NCI-H1092 (cell line): ENCODE results near the gene TNNI3K.
"Not testable (repeated sequence)": the region's sequence is repeated elsewhere in the genome, so short reads cannot be mapped to it uniquely, and the experiment has no call there.

Experiments used
- DNase-seq: peaks from one replicate; lab custom pipeline; 2025; lab: John Stamatoyannopoulos, UW

The TNNI3K gene, protein sequence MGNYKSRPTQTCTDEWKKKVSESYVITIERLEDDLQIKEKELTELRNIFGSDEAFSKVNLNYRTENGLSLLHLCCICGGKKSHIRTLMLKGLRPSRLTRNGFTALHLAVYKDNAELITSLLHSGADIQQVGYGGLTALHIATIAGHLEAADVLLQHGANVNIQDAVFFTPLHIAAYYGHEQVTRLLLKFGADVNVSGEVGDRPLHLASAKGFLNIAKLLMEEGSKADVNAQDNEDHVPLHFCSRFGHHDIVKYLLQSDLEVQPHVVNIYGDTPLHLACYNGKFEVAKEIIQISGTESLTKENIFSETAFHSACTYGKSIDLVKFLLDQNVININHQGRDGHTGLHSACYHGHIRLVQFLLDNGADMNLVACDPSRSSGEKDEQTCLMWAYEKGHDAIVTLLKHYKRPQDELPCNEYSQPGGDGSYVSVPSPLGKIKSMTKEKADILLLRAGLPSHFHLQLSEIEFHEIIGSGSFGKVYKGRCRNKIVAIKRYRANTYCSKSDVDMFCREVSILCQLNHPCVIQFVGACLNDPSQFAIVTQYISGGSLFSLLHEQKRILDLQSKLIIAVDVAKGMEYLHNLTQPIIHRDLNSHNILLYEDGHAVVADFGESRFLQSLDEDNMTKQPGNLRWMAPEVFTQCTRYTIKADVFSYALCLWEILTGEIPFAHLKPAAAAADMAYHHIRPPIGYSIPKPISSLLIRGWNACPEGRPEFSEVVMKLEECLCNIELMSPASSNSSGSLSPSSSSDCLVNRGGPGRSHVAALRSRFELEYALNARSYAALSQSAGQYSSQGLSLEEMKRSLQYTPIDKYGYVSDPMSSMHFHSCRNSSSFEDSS

DNA sequence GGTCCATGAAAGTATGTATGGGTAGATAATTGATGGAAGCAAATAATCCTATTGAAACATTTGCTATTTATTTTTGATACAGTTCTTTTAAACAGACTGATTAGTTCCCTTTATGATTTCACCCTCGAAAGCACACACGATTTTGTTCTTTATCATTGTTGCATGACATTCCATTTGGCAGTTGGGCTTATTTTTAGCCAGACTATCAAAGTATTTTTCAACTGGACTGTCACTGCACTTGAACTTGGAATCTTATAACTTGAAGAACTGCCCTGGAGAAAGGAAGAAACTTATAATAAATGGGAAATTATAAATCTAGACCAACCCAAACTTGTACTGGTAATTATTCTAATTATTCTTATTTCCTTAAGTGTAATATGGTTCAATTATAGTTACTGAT is at the start of gene TNNI3K:
Gene TNNI3K, plus strand, starts transcription at position 235 of the 400 bp plus-strand sequence. Its CDS starts 65 bp downstream, at position 300.
- no peak for DNase-seq

DNA sequence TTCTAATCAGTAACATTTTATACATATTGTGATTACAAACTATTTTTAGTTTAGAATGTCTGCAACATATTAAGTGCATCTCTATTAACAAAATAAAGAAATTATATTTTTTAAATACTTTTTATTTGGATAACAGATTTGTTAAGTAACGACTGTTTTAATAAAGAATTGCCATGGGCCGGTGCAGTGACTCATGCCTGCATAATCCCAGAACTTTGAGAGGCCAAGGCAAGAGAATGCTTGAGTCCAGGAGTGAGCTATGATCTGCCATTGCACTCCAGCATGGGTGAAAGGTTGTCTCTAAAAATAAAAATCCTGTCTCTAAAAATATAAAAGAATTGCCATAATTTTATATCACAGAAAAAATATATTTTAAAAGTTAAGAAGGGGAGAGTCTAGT is 41.3 kb upstream of the TNNI3K start:
- no peak for DNase-seq

DNA sequence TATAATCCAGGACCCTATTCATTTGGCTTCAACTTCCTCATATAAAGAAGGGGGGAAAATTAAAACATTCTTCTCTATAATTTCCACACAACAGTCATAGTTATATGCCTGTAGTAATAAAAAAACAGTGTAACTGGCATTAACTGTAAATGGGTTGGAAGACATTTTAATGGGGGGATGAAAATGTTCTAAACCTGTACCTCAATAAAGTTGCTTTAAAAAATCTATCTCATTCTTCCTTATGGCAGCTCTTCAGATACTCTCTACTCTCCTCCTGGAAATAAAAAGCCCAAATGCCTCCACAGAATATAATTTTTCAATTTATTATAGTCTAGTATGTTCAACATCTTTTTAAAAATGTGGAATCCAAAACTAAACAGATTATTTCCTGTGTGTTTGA is 39.8 kb upstream of the TNNI3K start:
- no peak for DNase-seq

DNA sequence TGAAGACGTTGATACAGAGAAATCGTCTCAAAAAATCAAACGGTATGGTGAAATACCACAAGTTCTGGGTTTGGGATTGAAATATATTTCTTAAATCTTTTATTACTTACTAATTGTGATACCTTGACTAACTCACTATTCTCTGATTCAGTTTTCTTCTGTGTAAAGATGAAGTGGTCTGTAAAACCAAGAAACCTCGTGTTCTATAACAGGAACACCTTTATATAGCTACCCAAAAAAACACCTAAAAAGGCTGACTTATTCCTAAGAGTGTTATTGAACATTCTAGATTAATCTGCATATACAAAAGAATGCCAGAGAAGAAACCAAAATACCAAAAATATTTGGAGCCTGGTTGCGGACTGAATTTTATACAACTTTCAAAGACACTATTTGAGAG is 37.9 kb upstream of the TNNI3K start:
- no peak for DNase-seq

DNA sequence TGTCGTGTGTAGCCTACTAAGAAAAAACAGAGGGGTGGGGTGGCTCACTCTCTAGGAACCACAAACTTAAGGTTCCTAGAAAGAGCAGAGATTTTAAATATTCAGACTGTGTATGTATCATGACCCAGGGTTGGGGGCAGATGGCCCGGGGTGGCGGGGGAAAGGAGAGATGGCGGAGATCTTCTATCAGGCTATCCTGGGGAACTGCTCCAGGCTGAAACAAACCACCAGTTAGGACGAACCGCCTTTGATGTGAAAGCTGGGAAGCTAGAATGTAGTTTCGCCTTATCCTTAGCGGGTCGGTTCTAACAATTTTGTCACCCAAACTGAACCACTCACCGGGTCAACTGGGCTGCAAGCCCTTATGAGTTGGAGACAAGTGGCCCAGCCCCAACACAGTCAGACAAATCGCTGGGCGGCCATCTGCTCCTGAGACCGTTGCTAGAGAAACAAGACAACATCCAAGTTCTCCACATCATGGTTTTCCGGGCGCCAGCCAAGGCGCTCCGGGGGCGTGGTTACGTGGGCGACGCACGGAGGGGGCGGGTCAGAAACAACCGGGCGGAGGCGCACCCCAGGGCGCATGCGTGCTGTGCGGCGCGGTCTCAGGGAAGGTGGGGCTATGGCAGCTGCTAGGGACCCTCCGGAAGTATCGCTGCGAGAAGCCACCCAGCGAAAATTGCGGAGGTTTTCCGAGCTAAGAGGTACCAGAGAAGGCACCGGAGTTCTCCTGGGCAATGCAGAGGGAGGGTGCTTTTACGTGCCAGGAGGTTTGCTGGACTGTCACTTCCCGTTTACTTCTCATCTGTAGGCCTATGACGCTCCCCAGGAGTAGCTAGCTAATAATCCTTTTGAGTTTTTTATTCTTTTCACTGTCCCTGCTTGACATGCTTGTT is 37.3 kb upstream of the TNNI3K start, which contains the start of the genes FPGT and LRRIQ3:
Gene FPGT, plus strand, starts transcription at position 586 of the 896 bp plus-strand sequence. Its CDS starts 37 bp downstream, at position 623.
Gene LRRIQ3, minus strand, starts transcription at position 520 of the 896 bp plus-strand sequence. CDS start 14,492 bp downstream, outside the sequence.
- DNase-seq = peak; percentile 54

DNA sequence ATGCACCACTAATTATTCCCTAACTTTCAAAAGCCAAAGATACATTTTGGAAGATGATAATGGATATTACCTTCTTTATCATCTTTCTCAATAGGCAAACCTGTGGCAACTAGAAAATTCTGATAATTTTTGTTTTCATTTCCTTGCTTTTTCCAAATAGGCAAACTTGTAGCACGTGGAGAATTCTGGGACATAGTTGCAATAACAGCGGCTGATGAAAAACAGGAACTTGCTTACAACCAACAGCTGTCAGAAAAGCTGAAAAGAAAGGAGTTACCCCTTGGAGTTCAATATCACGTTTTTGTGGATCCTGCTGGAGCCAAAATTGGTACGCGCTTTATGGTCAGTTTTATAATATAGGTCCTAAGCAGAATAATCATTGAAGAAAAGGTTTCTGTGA is 35.7 kb upstream of the TNNI3K start:
- DNase-seq = no peak

DNA sequence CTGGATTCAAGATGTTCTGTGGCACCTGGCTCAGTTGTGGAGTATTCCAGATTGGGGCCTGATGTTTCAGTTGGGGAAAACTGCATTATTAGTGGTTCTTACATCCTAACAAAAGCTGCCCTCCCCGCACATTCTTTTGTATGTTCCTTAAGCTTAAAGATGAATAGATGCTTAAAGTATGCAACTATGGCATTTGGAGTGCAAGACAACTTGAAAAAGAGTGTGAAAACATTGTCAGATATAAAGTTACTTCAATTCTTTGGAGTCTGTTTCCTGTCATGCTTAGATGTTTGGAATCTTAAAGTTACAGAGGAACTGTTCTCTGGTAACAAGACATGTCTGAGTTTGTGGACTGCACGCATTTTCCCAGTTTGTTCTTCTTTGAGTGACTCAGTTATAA is 29.9 kb upstream of the TNNI3K start:
- no peak for DNase-seq

DNA sequence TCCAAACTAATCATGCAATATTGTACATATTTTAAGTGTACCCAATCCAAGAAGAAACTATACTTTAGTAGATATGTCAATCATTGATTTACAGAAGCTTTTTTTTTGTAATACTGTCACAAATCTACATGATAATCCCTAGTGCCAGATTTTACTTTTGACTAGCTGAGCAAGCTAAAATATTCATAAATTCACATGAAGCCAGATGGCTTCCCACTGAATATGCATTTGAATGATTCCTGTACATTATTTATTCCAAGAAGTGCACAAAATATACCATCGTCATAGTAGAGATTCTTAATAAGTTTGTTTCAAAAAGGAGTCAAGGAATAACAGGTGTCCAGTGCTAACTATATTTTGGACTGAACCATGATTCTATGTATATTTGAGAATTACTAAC is 20.0 kb upstream of the TNNI3K start:
- no peak for DNase-seq

DNA sequence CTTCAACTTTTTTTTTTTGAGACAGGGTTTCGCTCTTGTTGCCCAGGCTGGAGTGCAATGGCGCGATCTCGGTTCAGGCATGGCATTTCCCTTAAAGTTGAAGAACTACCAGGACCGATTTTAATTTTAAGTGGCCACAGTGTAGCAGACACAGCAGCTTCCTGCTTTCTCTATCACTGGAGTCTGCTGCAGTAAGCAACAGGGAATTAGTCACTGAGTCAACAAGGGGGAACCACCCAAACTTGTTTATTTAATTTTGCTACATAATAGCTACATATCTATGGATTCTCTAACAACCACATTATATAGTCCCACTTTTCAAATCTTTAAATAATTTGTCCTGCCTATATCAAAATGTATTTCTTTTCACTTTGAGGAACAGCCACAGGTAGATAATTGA is 12.5 kb upstream of the TNNI3K start:
- no peak for DNase-seq

DNA sequence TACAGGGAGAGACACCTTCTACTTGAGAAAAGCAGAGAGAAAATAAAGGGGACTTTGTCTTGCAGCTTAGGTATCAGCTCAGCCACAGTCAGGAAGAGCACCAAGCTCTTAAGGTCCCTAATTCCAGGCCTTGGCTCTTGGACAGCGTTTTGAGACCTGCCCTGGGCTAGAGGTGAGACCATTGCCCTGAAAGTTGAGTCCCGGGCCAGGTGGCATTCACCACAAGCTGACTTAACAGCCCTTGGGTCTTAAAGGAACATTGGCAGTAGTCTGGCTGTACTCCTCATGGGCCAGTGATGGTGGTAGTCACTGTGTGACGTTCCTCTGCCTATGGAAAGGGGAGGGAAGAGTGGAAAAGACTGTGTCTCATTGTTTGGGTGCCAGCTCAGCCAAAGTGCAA is 11.7 kb upstream of the TNNI3K start:
- no peak for DNase-seq

DNA sequence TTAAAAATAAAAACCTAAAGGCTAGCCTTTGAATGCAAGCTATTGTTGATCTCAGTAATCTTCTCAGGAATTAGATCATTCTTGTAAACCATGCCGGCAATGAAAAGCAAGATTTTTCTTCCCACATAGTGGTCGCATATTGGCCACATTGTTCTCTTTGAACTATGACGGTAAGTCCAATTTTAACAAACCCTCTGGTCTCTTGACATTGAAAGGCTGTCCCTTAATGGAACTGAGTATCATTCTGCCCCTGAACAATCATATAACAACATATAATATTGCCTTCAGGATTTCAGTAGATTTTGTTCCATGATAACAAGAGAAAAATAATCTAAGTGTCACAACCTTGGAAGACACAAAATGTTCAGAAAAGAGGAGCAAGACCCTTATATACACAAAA is 1.3 kb downstream of the TNNI3K start:
- DNase-seq = no peak

DNA sequence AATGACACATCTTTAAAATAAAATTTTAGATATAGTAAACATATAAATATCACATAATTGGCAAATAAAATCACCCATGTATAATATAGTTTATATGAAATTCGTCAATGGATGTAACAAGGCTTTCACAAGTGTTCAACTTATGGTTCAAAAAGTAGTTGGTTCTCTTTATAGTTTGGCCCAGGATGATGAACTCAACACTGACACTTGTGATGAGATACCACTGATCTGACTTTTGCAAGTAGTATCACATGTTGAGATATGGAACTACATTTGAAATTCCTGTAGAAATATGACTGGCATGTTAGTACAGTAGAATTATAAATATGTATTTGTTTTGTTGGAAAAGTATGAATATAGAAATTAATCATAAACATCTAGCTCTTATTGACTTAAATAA is 1.8 kb downstream of the TNNI3K start:
- no peak for DNase-seq

DNA sequence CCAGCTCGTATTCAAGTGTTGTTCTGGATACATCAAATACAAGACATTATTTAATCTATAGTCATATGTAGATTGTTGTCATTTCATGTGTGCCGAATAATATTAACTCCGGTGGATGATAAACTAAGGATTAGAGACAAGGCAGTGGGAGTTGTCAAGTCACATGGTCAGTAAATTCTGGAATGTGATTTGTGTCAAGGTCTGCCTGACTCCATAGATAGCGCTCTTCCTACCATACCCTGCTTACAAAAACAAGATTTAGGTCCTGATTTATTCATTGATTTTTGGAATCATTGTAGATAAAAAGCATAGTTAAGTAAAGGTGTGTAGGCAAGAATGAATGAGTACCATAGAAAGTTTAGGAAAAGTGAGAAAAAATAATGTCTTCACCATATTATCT is 2.6 kb downstream of the TNNI3K start:
- DNase-seq = no peak

DNA sequence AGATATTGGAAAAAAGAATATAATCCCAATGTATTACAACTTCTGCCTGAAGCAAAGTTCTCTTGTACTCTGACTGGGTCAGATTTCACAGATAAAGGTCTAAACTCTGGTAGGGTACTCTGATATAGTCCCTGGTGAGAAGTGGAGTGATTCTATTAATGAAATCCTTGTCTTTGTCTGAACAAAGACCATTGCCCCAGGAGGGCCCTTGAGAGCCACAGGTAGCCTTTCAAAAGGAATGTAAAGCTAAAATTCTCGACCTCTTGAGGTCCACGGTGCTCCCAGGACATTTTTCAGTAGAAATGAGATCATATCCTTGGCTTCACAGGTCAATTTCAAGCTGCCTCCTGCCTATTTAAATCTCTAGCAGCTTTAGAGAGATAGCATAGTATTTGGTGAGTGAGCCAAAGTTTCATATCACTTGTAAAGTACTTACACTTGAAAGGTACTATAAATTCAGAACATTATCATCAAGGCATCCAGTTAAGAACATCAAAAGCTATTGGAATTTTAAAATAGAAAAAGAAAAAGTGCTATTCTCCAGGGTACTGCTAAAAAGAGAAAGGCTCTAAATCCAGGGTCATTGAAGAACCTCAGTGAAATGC is 10.1 kb downstream of the TNNI3K start:
- DNase-seq = no peak

DNA sequence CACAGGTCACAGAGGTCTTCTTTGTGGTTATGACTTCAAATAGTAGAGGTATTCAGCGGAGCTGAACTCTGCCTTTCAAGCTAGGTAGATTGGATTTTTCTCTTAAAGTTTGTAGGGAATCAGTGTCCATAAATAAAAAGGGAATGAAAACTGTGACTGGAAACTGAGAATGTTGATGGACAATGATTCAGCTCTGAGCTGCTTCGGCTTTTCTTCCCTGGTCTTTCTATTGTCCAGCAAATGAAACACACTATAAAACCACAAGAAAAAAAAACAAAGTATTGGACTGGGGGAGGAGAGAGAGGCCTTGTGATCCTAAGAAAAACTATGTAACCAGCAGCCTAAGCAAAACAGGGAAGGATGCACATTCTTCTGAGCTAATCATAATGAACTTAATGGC is 11.1 kb downstream of the TNNI3K start:
- DNase-seq = no peak

DNA sequence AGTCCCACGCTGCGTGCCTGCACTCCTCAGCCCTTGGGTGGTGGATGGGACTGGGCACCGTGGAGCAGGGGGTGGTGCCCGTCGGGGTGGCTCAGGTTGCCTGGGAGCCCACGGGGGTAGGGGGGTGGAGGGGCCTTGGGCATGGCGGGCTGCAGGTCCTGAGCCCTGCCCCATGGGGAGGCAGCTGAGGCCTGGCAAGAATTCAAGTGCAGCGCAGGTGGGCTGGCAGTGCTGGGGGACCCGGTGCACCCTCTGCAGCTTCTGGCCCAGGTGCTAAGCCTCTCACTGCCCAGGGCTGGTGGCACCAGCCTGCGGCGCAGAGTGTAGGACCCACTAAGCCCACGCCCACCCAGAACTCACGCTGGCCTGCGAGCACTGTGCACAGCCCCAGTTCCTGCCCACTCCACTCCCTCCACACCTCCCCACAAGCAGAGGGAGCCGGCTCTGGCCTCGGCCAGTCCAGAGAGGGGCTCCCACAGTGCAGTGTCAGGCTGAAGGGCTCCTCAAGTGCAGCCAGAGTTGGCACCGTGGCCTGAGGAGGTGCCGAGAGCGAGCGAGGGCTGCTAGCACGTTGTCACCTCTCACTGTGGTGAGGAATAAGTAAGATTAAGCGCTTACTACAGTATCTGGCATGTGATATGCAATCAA is 12.8 kb downstream of the TNNI3K start:
- DNase-seq = no peak

DNA sequence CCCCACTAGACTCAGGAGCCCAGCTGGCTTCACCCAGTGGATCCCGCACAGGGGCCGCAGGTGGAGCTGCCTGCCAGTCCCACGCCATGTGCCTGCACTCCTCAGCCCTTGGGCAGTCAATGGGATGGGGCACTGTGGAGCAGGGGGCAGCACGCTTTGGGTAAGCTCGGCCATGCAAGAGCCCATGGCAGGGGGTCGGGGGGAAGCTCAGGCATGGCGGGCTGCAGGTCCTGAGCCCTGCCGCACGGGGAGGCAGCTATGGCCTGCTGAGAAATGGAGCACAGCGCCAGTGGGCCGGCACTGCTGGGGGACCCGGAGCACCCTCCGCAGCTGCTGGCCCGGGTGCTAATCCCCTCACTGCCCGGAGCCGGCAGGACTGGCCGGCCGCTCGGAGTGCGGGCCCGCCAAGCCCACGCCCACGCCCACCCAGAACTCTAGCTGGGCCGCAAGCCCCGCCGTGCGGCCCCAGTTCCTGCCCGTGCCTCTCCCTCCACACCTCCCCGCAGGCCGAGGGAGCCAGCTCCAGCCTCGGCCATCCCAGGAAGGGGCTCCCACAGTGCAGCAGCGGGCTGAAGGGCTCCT is 18.1 kb downstream of the TNNI3K start:
- DNase-seq = not testable (repeated sequence)

DNA sequence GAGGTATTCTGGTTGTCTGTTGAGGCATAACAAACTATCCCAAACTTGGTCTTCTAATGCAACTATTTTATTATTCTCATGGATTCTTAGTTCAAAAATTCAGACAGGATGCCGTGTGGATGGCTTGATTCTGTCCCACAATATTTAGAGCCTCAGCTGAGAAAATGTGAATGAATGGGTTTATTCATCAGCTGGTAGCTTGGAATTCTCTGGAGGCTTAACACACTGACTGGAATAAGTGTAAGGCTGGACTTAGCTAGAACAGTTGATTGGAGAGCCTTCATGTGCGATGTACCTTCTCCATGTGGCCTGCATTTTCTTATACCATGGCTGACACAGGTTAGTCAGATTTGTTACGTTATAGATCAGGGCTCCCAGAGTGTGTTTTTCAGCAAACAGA is 30.8 kb downstream of the TNNI3K start:
- DNase-seq = no peak

DNA sequence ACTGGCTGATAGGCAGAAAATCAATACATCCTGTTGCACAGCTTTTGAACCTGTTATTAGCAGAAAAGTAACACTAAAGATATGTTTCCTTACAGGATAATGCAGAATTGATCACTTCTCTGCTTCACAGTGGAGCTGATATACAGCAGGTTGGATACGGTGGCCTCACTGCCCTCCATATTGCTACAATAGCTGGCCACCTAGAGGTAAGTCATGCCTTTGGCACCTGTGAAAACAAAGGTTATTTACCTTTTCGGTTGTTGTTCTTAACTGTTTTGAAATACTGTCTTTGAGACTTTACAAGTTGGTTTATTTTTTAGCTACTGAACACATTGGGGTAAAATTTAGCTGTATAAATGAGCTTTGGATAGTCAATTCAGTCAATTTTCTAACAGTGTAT is 36.3 kb downstream of the TNNI3K start:
- DNase-seq = no peak

DNA sequence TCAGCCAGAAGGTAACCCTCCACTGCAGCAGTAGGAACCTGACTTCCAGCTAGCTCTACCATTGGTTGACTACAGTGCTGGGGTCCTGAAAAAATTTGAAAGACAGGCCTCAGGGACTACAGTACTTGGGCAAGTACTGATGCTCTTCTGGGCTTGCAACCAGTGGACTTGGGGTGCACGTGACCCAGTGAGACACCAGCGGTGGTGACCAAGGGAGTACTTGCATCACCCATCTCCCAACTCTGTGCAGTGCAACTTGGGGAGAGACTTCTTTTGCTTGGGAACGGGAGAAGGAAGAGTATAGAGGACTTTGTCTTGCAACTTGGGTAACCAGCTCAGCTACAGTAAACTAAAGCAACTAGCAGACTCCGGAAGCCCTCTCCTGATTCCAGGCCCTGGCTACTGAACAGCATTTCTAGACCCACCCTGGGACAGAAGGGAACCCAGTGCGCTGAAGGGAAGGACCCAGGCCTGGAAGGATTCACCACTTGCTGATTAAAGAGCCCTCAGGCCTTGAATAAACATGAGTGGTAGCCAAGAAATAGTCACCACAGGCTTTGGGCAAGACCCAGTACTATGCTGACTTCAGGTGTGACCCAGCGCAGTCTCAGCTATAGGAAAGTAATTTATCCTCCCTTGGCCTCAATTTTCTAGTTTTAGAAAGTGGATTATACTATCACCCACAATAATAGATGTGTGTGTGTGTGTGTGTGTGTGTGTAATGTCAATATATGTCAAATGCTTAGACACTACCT is 45.6 kb downstream of the TNNI3K start:
- no peak for DNase-seq
